Panc1 (cell line): ENCODE measurements around the gene PNLIPRP2. TPM values are rescaled to one million over a fixed set of nuclear protein-coding genes. Genes with fewer than 3 reads are reported as not detected.

Experiments used
- ATAC-seq: fragments of 200-7000 bp; cut with Tn5 transposase; 2 replicates; pipeline ENCODE4 v1.9.1; 2020; ENCODE audit warnings: mild to moderate bottlenecking, moderate library complexity
- BruUV-seq: library from RNA; stranded (reverse); fragments of 400-500 nt; replicated peaks from 2 replicates; lab custom pipeline; 2021; lab: Mats Ljungman, UMichigan
- CTCF ChIA-PET: fragments of 300-600 bp; sonication (Branson Sonifier 250); formaldehyde crosslinking; loops from one replicate; lab custom pipeline; 2022; ENCODE audit warnings: antibody characterized with exemption; lab: Charles Lee
- POLR2A ChIA-PET: fragments of 300-600 bp; sonication (Branson Sonifier 250); formaldehyde crosslinking; loops from one replicate; lab custom pipeline; 2022; ENCODE audit warnings: antibody characterized with exemption; lab: Charles Lee
- DNase-seq: peaks from one replicate; pipeline ENCODE4 v3.0.0-alpha.2; 2010; ENCODE audit warnings: low read depth, low spot score
- H3K27ac ChIP-seq: 2 replicates; pipeline ENCODE4 v1.5.1; 2011; ENCODE audit warnings: mild to moderate bottlenecking, low read length, inconsistent platforms
- H3K27me3 ChIP-seq: fragments of 200-500 bp; sonication (Bioruptor generic); 2 replicates; pipeline ENCODE4 v1.6.0; 2014; ENCODE audit warnings: low read length, inconsistent platforms; ENCODE audit not compliant: control insufficient read depth, insufficient read depth
- H3K36me3 ChIP-seq: fragments of 200-500 bp; sonication (Bioruptor generic); 2 replicates; pipeline ENCODE4 v1.5.1; 2014; ENCODE audit warnings: inconsistent platforms, mild to moderate bottlenecking, low read length, moderate library complexity; ENCODE audit not compliant: control insufficient read depth, insufficient read depth
- H3K4me1 ChIP-seq: 2 replicates; pipeline ENCODE4 v1.5.1; 2011; ENCODE audit warnings: inconsistent platforms, mild to moderate bottlenecking, low read length, moderate library complexity; ENCODE audit not compliant: control insufficient read depth, insufficient read depth
- H3K4me3 ChIP-seq, 2 experiments: 2 replicates each; pipeline ENCODE4 v1.5.1; 2011 to 2012; ENCODE audit warnings: low read depth in 2 of 2, low read length in 2 of 2, mild to moderate bottlenecking in 2 of 2, inconsistent platforms in 1 of 2, moderate library complexity in 1 of 2
- H3K9me3 ChIP-seq: fragments of 200-500 bp; sonication (Bioruptor generic); 2 replicates; pipeline ENCODE4 v1.5.1; 2014; ENCODE audit warnings: low read depth, mild to moderate bottlenecking, inconsistent platforms, low read length, moderate library complexity; ENCODE audit not compliant: control insufficient read depth, insufficient read depth
- CTCF ChIP-seq: fragments of 450-650 bp; IDR thresholded peaks from 2 replicates; pipeline ENCODE4 v1.5.1; 2017; ENCODE audit warnings: mild to moderate bottlenecking
- POLR2AphosphoS5 ChIP-seq: IDR thresholded peaks from 2 replicates; pipeline ENCODE4 v1.6.1; 2012; ENCODE audit warnings: mild to moderate bottlenecking, low read depth, low read length, moderate library complexity
- SIN3A ChIP-seq: IDR thresholded peaks from 2 replicates; pipeline ENCODE4 v1.6.1; 2012; ENCODE audit warnings: low read depth, mild to moderate bottlenecking, low read length, moderate library complexity, borderline replicate concordance; ENCODE audit not compliant: insufficient read depth
- TCF7L2 ChIP-seq: IDR thresholded peaks from 2 replicates; pipeline ENCODE4 v1.6.1; 2011; ENCODE audit warnings: mild to moderate bottlenecking, low read depth, low read length, inconsistent platforms
- in situ Hi-C: cut with HindIII; loops from 2 replicates; pipeline ENCODE4 v1.10.0; 2016; ENCODE audit warnings: low sequenced_read_pairs, low pct_unique_long_range_greater_than_20kb
- intact Hi-C: fragments of 100-400 bp; cut with micrococcal nuclease; formaldehyde crosslinking; loops from one replicate; pipeline ENCODE4 v1.10.0; 2022; ENCODE audit not compliant: unreplicated experiment
- total RNA-seq: library from RNA; stranded (reverse); gene quantifications from one replicate; pipeline ENCODE4 v1.2.1, GENCODE V29; 2021; ENCODE audit not compliant: unreplicated experiment
- TF ChIP-seq, protein P1 (sequence below), 2 experiments: IDR thresholded peaks; 2 replicates each; pipeline ENCODE4 v1.6.1; 2011 to 2012; ENCODE audit warnings: low read depth in 2 of 2, control low read depth in 1 of 2, low read length in 1 of 2, mild to moderate bottlenecking in 1 of 2, moderate library complexity in 1 of 2; ENCODE audit not compliant: insufficient read depth in 1 of 2

Gene PNLIPRP2
- total RNA-seq, 1 experiment from 2014 or later = 0.72 TPM

GRCh38 chr10:116631871-116632295 is 11.1 kb downstream of the PNLIPRP2 start:
- DNase-seq (no peak), ATAC-seq (no peak)
- POLR2A ChIA-PET = no interaction called here
- CTCF ChIA-PET = no interaction called here
- intact Hi-C loops (no loop called here), in situ Hi-C loops (no loop called here)
- BruUV-seq = no TSS peak
- TF ChIP-seq TCF7L2 = no peak
- no peak for TF ChIP-seq POLR2AphosphoS5
- no peak for TF ChIP-seq SIN3A
- no peak for TF ChIP-seq CTCF
- TF ChIP-seq, protein P1, sequence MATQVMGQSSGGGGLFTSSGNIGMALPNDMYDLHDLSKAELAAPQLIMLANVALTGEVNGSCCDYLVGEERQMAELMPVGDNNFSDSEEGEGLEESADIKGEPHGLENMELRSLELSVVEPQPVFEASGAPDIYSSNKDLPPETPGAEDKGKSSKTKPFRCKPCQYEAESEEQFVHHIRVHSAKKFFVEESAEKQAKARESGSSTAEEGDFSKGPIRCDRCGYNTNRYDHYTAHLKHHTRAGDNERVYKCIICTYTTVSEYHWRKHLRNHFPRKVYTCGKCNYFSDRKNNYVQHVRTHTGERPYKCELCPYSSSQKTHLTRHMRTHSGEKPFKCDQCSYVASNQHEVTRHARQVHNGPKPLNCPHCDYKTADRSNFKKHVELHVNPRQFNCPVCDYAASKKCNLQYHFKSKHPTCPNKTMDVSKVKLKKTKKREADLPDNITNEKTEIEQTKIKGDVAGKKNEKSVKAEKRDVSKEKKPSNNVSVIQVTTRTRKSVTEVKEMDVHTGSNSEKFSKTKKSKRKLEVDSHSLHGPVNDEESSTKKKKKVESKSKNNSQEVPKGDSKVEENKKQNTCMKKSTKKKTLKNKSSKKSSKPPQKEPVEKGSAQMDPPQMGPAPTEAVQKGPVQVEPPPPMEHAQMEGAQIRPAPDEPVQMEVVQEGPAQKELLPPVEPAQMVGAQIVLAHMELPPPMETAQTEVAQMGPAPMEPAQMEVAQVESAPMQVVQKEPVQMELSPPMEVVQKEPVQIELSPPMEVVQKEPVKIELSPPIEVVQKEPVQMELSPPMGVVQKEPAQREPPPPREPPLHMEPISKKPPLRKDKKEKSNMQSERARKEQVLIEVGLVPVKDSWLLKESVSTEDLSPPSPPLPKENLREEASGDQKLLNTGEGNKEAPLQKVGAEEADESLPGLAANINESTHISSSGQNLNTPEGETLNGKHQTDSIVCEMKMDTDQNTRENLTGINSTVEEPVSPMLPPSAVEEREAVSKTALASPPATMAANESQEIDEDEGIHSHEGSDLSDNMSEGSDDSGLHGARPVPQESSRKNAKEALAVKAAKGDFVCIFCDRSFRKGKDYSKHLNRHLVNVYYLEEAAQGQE (IDR thresholded peaks at IDR 0.05; ENCODE audit: insufficient read depth in 1 of 2, low read depth in 2 of 2, low read length in 1 of 2) = no peak
- Histone ChIP-seq H3K36me3 (no peaks in the 10 kb centered on the region), H3K27me3 (no peaks in the 10 kb centered on the region; the same call in none of the 2 replicates), H3K9me3 (no peaks in the 10 kb centered on the region), H3K4me3 (no peak overlapping the region), H3K27ac (no peak overlapping the region), H3K4me1 (no peaks in the 10 kb centered on the region)

- Histone ChIP-seq H3K36me3 (no peaks in the 10 kb centered on the region), H3K4me3 (no peak overlapping the region), H3K27ac (no peak overlapping the region), H3K9me3 (no peaks in the 10 kb centered on the region), H3K4me1 (no peaks in the 10 kb centered on the region), H3K27me3 (peaks cover 2% of the 10 kb centered on the region)
- ATAC-seq (no peak), DNase-seq (no peak)
- no peak for TF ChIP-seq TCF7L2
- TF ChIP-seq CTCF = no peak
- TF ChIP-seq SIN3A = no peak
- TF ChIP-seq, protein P1 (IDR thresholded peaks at IDR 0.05; ENCODE audit: insufficient read depth in 1 of 2, low read depth in 2 of 2, low read length in 1 of 2) = no peak
- TF ChIP-seq POLR2AphosphoS5 = no peak
- ChIA-PET POLR2A (no interaction called here), CTCF (no interaction called here)
- intact Hi-C loops = no loop called here
- no TSS peak for BruUV-seq
- in situ Hi-C loops = no loop called here
Observed at GRCh38 chr10:116632596-116633215, 12.0 kb downstream of the PNLIPRP2 start.
